ENCODE measurements around the gene RIPOR2.

RIPOR2 gene

GRCh38 chr6:24840187-24840586 lies 95.6 kb downstream of the RIPOR2 start:
- DNase-seq = no peak

GRCh38 chr6:24838994-24839393 lies 96.8 kb downstream of the RIPOR2 start:
- no peak for DNase-seq

DNA sequence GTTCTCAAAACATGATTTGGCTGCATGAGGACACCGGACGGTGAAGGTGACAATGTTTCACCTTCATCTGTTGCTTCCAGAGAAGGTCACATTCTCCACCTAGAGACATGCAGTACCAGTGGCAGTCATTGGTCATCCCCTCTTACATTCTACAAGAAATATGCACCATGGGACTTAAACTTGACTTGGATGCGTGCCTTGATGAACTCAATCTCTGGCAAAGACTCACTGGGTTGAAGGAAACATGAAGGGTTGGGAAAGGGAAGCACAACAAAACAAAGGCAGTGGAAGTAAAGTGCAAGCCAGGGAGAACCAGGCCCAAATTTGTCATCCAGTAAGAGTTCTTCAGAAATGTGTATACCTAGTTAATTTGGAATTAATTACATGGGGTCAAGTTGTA lies 97.7 kb downstream of the RIPOR2 start:
- DNase-seq = no peak

- DNase-seq = no peak
These were observed 99.7 kb downstream of the RIPOR2 start for GRCh38 chr6:24836109-24836508.

- DNase-seq = no peak
These were observed 101.9 kb downstream of the RIPOR2 start for GRCh38 chr6:24833711-24834386.

DNA sequence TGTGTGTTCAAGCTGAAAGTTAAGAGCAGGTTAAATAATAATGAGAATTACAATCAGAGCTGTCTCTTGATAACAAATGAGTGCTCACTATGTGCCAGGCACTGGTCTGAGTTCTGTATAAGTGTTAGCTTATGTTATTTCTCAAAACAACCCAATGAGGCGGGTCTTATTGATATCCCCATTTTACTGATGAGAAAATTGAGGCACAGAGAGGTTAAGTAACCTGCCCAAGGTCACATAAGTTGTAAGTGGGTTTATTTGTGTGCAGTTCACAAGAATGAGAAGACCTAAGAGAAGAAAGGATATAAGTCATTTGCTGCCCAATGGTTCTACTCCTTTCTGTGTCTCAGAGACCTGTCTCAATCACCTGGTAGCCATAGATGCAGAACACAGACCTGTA lies 103.0 kb downstream of the RIPOR2 start:
- DNase-seq = no peak

DNA sequence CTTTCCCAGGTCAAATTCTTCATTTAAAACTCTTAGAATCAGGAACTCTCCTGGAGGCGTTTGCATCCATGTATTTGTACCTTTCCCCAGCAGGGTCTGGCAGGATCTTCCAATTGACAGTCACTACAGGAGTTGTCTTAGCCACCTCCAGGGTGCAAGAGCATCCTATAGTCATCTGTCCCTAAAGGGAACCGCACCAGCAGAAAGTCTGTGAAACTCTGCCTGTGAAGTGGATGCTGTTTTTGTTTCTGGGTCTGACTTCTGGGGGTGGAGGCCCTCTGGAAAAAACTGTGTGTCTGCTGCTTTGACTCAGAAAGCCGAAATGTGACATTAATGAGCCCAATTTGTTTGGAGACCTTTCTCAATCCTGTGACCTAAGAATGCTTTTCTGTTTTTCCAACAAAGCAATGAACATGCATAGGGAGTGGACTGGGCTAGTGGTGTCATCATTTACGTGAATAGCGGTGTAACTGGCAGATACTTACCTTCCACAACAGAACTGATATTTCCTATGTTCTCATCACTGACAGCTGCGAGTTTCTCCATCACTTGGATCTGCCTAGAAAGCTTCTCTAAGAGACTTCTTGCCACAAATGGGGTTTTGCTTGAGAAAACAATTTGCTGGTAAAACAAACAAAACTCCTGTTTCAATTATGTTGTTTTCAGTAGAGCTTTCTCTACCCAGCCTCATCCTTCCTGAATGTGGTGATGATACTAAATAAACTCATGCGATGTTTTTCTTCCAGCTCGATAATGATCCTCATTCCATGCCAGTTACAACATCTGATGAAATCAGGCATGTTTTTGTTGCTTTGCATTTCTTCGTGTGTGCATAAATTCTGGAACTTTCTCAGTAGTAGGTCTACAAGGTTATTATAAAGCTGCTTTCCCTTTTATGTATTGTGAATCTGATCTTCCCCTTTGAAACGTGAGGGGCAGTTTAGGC lies 103.7 kb downstream of the RIPOR2 start:
- no peak for DNase-seq

GRCh38 chr6:24829657-24830056 lies 106.1 kb downstream of the RIPOR2 start:
- no peak for DNase-seq

GRCh38 chr6:24827970-24828369 lies 107.8 kb downstream of the RIPOR2 start:
- no peak for DNase-seq

GRCh38 chr6:24827162-24827561 lies 108.6 kb downstream of the RIPOR2 start:
- no peak for DNase-seq

DNA sequence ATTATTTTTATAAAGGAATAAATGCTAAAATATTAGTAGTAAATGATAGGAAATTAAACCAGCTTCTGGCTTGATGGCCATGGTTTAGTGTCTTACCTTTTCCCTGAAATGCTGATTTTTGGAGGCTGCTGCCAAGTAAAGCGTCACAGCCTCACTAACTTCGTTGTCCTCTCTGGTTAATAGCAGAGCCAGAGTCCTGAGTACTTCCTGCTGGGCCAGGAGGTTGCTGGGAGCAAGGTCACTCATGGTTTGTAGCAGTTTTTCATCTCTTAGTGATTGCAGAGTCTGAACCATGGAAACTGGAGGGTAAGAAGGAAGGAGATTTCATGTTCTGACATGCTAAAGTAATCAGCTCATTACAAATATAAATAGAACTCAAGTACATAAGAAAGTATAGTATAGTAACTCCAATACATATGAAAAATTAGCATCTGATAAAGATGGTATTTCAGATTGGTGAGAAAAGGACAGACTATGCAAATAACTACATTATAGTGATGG lies 110.6 kb downstream of the RIPOR2 start:
- DNase-seq = no peak

DNA sequence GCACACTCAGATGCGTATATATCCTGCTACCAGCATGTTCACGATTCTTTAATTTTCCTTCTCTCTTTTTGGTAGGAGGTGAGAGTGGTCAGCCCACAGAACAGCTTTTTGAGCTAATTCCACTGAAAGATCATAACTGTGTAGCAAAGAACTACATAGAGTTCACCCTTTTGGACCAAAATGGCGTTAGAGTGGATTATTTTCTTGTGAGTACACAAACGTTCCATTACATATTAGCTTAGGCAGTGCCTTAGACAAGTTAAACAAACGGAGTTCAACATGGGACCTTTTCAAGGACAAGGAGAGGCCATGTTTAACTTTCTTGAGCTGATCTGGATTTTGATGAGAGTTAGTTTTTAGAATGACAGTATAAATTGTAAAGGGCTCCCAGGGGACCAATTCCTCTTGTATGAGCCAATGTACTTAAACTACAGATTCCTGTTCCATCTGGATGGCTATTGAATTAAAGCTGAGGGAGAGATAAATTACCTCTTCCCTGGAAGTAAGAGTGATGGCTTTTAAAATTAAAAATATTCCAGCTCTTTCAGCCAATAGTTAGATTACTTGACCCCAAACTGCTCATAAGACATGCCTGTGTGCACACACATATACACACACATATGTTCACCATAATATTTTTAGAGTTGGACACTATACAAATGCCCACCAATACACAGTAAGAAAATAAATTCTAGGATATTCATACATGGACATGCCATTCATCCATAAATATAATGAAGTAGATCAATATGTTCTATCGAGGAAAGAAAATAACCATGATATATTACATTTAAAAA lies 111.4 kb downstream of the RIPOR2 start:
- DNase-seq = no peak

DNA sequence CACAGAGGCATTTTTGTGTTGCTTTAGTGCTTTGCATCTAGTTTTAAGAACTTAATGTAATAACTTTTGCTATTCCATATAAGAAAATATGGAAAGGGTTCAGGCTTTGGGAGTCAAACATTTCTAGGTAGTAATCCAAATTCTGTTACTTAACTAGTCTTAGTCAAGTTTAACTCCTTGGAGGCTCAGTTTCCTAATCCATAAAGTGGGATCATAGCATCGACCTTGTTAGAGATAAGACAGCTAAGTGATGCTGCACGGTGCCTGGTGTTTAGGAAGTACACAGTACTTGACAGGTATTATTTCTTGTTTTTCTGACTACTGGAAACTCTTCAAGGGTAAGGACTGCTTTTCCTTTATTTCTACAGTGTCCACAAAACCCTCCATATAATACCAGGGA lies 112.6 kb downstream of the RIPOR2 start:
- DNase-seq = no peak

GRCh38 chr6:24822696-24823095 lies 113.1 kb downstream of the RIPOR2 start:
- no peak for DNase-seq

GRCh38 chr6:24821860-24822444 lies 113.8 kb downstream of the RIPOR2 start:
- DNase-seq = no peak

GRCh38 chr6:24818346-24818745 lies 117.4 kb downstream of the RIPOR2 start:
- no peak for DNase-seq

- no peak for DNase-seq
These were observed 126.0 kb downstream of the RIPOR2 start for GRCh38 chr6:24809728-24810127.

- no peak for DNase-seq
These were observed 128.2 kb downstream of the RIPOR2 start for GRCh38 chr6:24807584-24807983.

DNA sequence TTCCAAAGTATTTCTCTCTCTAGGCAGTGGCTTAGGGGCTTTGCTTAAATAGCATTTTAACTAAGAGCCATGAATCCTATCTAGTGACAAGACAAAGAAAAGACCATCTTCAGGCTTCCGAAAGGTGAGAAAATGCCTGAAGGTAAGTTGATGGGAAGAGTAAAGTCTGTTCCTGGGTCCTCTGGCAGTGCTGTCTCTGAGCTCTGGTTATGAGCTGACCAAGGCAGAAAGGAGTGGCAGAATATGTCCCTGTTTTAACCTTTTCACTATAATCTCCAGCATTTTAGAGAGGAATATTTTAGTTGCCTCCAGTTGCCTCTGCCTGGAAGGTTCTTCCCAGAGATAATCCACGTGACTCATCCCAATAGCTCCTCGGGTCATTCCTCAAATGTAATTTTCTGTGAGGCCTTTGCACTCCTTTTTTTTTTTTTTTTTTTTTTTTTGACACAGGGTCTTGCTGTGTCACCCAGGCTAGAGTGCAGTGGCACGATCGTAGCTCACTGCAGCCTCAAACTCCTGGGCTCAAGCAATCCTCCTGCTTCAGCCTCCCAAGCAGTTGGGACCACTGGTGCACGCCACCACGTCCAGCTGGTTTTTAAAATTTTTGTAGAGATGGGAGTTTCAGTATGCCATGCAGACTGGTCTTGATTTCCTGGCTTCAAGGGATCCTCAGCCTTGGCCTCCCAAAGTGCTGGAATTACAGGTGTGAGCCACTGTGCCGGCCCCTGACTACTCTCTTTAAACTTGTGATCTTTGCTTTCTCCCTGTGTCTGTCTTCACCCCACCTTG lies 133.3 kb downstream of the RIPOR2 start:
- no peak for DNase-seq

DNA sequence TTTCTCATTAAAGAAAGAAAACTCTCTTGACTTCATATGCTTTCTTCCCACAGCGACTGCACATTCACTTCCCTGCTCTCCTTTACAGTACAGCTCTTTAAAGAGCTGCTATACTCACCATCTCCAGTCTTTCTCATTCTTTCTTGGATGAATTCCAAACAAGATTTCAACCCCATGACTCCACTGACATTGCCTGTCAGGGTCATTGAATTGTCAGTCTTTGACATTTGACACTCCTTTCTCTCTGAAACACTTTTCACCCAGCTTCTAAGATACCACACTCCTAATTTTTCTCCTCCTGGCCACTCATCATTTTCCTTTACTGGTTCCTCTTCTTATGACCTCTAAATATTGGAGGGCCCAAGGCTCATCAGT lies 136.2 kb downstream of the RIPOR2 start:
- DNase-seq = no peak

- DNase-seq = no peak
These were observed 136.8 kb downstream of the RIPOR2 start, which contains the start of gene ARMH2 for GRCh38 chr6:24798740-24799540. Gene ARMH2 (minus strand): TSS chr6:24798917. CDS start chr6:24798857, 60 bp downstream.
